ENCODE results near the gene NAT9. TPM values are rescaled to one million over a fixed set of nuclear protein-coding genes. Genes with fewer than 3 reads are reported as not detected.

NAT9 gene
- total RNA-seq, 4 donors from 2014 or later = 27.5 to 78.6 (median 43.2) TPM

- DNase-seq (ENCODE audit: low spot score in 2 of 2) = no peak
- 60% methylated on average over 8 to 9 of the region's 9 CpGs for WGBS, 2 donors
- Histone ChIP-seq H3K4me3 (no peak overlapping the region), H3K27ac (no peak overlapping the region), H3K9me3 (no peaks in the 10 kb centered on the region), H3K4me1 (peaks cover 0 to 25% (median 21%) of the 10 kb centered on the region in 4 donors), H3K27me3 (peaks cover 0 to 71% of the 10 kb centered on the region in 2 donors), H3K36me3 (no peaks in the 10 kb centered on the region)
- no peak for TF ChIP-seq CTCF (IDR thresholded peaks at IDR 0.05)
- no peak for TF ChIP-seq POLR2A (IDR thresholded peaks at IDR 0.05)
- TF ChIP-seq EP300 (IDR thresholded peaks at IDR 0.05) = no peak
These were observed 42.6 kb downstream of the NAT9 start for GRCh38 chr17:74733365-74734122.

GRCh38 chr17:74732042-74732867 is 43.9 kb downstream of the NAT9 start:
- TF ChIP-seq EP300 (IDR thresholded peaks at IDR 0.05) (no peak), POLR2A (IDR thresholded peaks at IDR 0.05) (no peak), CTCF (IDR thresholded peaks at IDR 0.05) (no peak)
- 74 to 76% methylated on average over 12 of the region's 12 CpGs for WGBS, 2 donors
- H3K27me3 ChIP-seq = peaks cover 0 to 58% of the 10 kb centered on the region in 2 donors
- no peak overlapping the region for H3K27ac ChIP-seq
- peaks cover 0 to 12% (median 9%) of the 10 kb centered on the region in 4 donors for H3K4me1 ChIP-seq
- DNase-seq (ENCODE audit: low spot score in 2 of 2) = no peak
- no peaks in the 10 kb centered on the region for H3K36me3 ChIP-seq
- no peak overlapping the region for H3K4me3 ChIP-seq
- no peaks in the 10 kb centered on the region for H3K9me3 ChIP-seq

GRCh38 chr17:74731347-74731605 is 44.9 kb downstream of the NAT9 start:
- 72 to 79% methylated on average over 4 of the region's 4 CpGs for WGBS, 2 donors
- Histone ChIP-seq H3K9me3 (no peaks in the 10 kb centered on the region), H3K36me3 (no peaks in the 10 kb centered on the region), H3K4me1 (peaks cover 0 to 2% (median under 1%) of the 10 kb centered on the region in 4 donors), H3K27me3 (peaks cover 0 to 48% of the 10 kb centered on the region in 2 donors), H3K27ac (no peak overlapping the region), H3K4me3 (no peak overlapping the region)
- DNase-seq (ENCODE audit: low spot score in 2 of 2) = no peak
- TF ChIP-seq CTCF (IDR thresholded peaks at IDR 0.05) = no peak
- TF ChIP-seq POLR2A (IDR thresholded peaks at IDR 0.05) = no peak
- TF ChIP-seq EP300 (IDR thresholded peaks at IDR 0.05) = no peak

- Histone ChIP-seq H3K27ac (no peak overlapping the region), H3K4me1 (no peaks in the 10 kb centered on the region), H3K4me3 (no peak overlapping the region), H3K36me3 (no peaks in the 10 kb centered on the region), H3K27me3 (peaks cover 0 to 43% of the 10 kb centered on the region in 2 donors), H3K9me3 (no peaks in the 10 kb centered on the region)
- no peak for TF ChIP-seq POLR2A (IDR thresholded peaks at IDR 0.05)
- DNase-seq (ENCODE audit: low spot score in 2 of 2) = no peak
- 81 to 84% methylated on average over 13 to 16 of the region's 16 CpGs for WGBS, 2 donors
These were observed 45.4 kb downstream of the NAT9 start for GRCh38 chr17:74730491-74731346.

GRCh38 chr17:74729866-74730265 is 46.3 kb downstream of the NAT9 start:
- Histone ChIP-seq H3K4me3 (no peak overlapping the region), H3K27me3 (peaks cover 0 to 35% of the 10 kb centered on the region in 2 donors), H3K27ac (no peak overlapping the region), H3K9me3 (no peaks in the 10 kb centered on the region), H3K4me1 (no peaks in the 10 kb centered on the region), H3K36me3 (no peaks in the 10 kb centered on the region)
- 66 to 76% methylated on average over 15 of the region's 15 CpGs for WGBS, 2 donors
- no peak for TF ChIP-seq CTCF (IDR thresholded peaks at IDR 0.05)
- TF ChIP-seq EP300 (IDR thresholded peaks at IDR 0.05) = no peak
- no peak for TF ChIP-seq POLR2A (IDR thresholded peaks at IDR 0.05)
- no peak for DNase-seq (ENCODE audit: low spot score in 2 of 2)

Measured in tibial nerve (tissue), 4 donors.